Naive B cell (primary cell): Measurements from ENCODE around the gene ZFR. TPM values are rescaled to one million over a fixed set of nuclear protein-coding genes. Genes with fewer than 3 reads are reported as not detected.
"Not testable (repeated sequence)": the region's sequence is repeated elsewhere in the genome, so short reads cannot be mapped to it uniquely, and the experiment has no call there.

Experiments used
- ATAC-seq, 2 donors: fragments of 150-1000 bp; cut with Tn5 transposase; 2 replicates each; pipeline ENCODE4 v1.10.0; 2021; ENCODE audit warnings: low read depth in 2 of 2, mild to moderate bottlenecking in 2 of 2, moderate library complexity in 2 of 2
- DNase-seq: peaks from one replicate; pipeline ENCODE4 v3.0.0; 2022
- H3K27ac Mint-ChIP-seq, 6 donors: one replicate each; pipeline ENCODE4 v1.8.0; 2020 to 2022; ENCODE audit warnings: mild to moderate bottlenecking in 6 of 6, mixed read lengths in 6 of 6, moderate library complexity in 5 of 6, inconsistent platforms in 2 of 6
- H3K27me3 Mint-ChIP-seq, 3 donors: one replicate each; pipeline ENCODE4 v1.8.0; 2021 to 2022; ENCODE audit warnings: mixed read lengths in 3 of 3, mild to moderate bottlenecking in 1 of 3
- H3K36me3 Mint-ChIP-seq, 2 donors: one replicate each; pipeline ENCODE4 v1.8.0; 2020 to 2022; ENCODE audit warnings: mixed read lengths in 2 of 2, inconsistent platforms in 1 of 2, mild to moderate bottlenecking in 1 of 2
- H3K4me1 Mint-ChIP-seq, 3 donors: one replicate each; pipeline ENCODE4 v1.8.0; 2020 to 2022; ENCODE audit warnings: mixed read lengths in 3 of 3, inconsistent platforms in 1 of 3, mild to moderate bottlenecking in 1 of 3, moderate library complexity in 1 of 3
- H3K4me3 Mint-ChIP-seq, 8 donors: one replicate each; pipeline ENCODE4 v1.8.0; 2020 to 2022; ENCODE audit warnings: mild to moderate bottlenecking in 8 of 8, mixed read lengths in 8 of 8, moderate library complexity in 8 of 8, inconsistent platforms in 2 of 8
- H3K9me3 Mint-ChIP-seq, 7 donors: one replicate each; pipeline ENCODE4 v1.8.0; 2020 to 2022; ENCODE audit warnings: mixed read lengths in 7 of 7, mild to moderate bottlenecking in 5 of 7, inconsistent platforms in 2 of 7, moderate library complexity in 1 of 7
- polyA plus RNA-seq, 6 donors: library from polyadenylated mRNA; unstranded; fragments of 300-500 nt; fragmentation: Illumina TruSeq; gene quantifications; one replicate each; pipeline ENCODE4 v1.2.3, GENCODE V29; 2021; ENCODE audit warnings: low read depth in 6 of 6

ZFR gene
- polyA plus RNA-seq, 6 donors from 2014 or later, result 95.4 to 125 (median 107) TPM

GRCh38 chr5:32421075-32421474 lies 23.5 kb downstream of the ZFR start:
- H3K4me3 Mint-ChIP-seq, result no peak overlapping the region
- peaks cover 0 to 2% (median 0%) of the 10 kb centered on the region in 7 donors for H3K9me3 Mint-ChIP-seq
- DNase-seq (no peak), ATAC-seq (no peak)
- no peaks in the 10 kb centered on the region for H3K27me3 Mint-ChIP-seq
- peaks cover 21 to 41% (median 28%) of the 10 kb centered on the region in 3 donors for H3K4me1 Mint-ChIP-seq
- H3K36me3 Mint-ChIP-seq, result peaks cover 0 to 13% of the 10 kb centered on the region in 2 donors
- H3K27ac Mint-ChIP-seq, result peak overlapping the region in 3 of 6 donors; percentile 34 to 89 (median 58)

- H3K4me3 Mint-ChIP-seq, result no peak overlapping the region
- ATAC-seq (no peak), DNase-seq (no peak)
- H3K27ac Mint-ChIP-seq, result peak overlapping the region in 1 of 6 donors; percentile 56
- H3K27me3 Mint-ChIP-seq, result no peaks in the 10 kb centered on the region
- peaks cover 21 to 39% (median 28%) of the 10 kb centered on the region in 3 donors for H3K4me1 Mint-ChIP-seq
- no peaks in the 10 kb centered on the region for H3K9me3 Mint-ChIP-seq
- H3K36me3 Mint-ChIP-seq, result peaks cover 0 to 17% of the 10 kb centered on the region in 2 donors
Observed at GRCh38 chr5:32420506-32420905, 24.0 kb downstream of the ZFR start.

- DNase-seq (no peak), ATAC-seq (no peak)
- no peak overlapping the region for H3K4me3 Mint-ChIP-seq
- no peak overlapping the region for H3K27ac Mint-ChIP-seq
- no peaks in the 10 kb centered on the region for H3K27me3 Mint-ChIP-seq
- H3K36me3 Mint-ChIP-seq, result peaks cover 0 to 19% of the 10 kb centered on the region in 2 donors
- H3K4me1 Mint-ChIP-seq, result peaks cover 18 to 32% (median 26%) of the 10 kb centered on the region in 3 donors
- no peaks in the 10 kb centered on the region for H3K9me3 Mint-ChIP-seq
Observed at GRCh38 chr5:32419791-32420190, 24.7 kb downstream of the ZFR start.

DNA sequence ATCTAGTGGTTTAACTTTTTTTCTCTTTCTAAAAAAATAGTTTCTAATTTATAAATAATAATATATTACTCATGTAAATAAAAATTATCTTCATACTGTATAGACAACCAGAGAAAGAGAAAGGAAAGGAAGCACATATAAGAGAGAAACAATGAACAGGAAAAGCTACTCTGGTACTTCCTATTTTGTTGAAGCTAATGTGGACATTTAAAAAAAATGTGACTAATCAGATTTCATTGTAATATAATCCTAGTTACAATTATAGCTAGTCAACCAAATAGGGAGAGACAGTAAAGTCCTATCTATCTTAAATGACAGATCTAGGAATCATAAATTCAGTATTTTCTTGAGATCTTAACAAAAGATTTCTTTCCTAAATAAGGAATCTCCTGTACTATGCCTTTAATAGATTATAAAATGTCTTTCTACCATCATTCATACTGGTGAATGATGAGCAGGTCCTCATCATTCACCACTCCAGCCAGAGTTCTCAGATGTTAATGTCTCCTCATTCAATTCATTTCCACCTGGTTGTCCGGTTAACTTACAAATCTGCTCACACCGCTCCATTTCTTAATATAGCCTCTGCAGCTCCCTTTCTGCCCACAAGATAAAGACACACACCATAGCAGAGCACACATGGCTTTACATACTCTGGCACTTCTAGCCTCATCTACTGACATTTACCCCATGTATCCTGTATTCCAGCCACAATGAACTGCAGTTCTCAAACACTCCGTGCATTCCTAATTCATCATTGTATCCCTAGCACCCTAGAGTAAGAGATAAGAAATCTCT lies 30.9 kb downstream of the ZFR start:
- H3K27ac Mint-ChIP-seq, result peak overlapping the region in 3 of 6 donors; percentile 4 to 44 (median 44)
- no peak for ATAC-seq
- H3K4me1 Mint-ChIP-seq, result peaks cover 6 to 11% (median 8%) of the 10 kb centered on the region in 3 donors
- H3K27me3 Mint-ChIP-seq, result no peaks in the 10 kb centered on the region
- DNase-seq, result no peak
- peaks cover 8 to 15% of the 10 kb centered on the region in 2 donors for H3K36me3 Mint-ChIP-seq
- no peaks in the 10 kb centered on the region for H3K9me3 Mint-ChIP-seq
- H3K4me3 Mint-ChIP-seq, result no peak overlapping the region

GRCh38 chr5:32410630-32411029 lies 33.9 kb downstream of the ZFR start:
- Mint-ChIP-seq H3K36me3 (peaks cover 14 to 16% of the 10 kb centered on the region in 2 donors), H3K4me3 (no peak overlapping the region), H3K27me3 (no peaks in the 10 kb centered on the region), H3K27ac (no peak overlapping the region), H3K4me1 (peaks cover 3 to 11% (median 6%) of the 10 kb centered on the region in 3 donors), H3K9me3 (no peaks in the 10 kb centered on the region)
- ATAC-seq (no peak), DNase-seq (no peak)

DNA sequence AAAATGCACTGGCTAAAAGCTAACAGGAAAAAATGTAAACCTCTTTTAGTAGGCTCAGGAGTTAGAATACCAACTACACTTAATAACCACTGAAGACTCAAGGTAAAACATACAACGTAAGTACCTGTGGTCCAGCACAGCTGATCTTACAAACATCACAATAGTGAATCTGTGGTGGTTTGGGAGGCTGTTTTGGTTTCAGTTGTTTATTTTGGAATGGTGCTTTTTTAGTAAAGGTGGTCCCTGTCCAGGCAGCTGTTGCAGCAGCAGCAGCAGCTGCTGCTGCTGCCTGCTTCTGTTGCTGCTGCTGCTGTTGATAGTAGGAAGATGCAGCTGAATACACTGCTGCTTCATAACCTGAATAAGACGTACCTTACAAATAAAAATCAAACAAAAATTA lies 37.9 kb downstream of the ZFR start:
- Mint-ChIP-seq H3K27me3 (no peaks in the 10 kb centered on the region), H3K36me3 (peaks cover 17 to 34% of the 10 kb centered on the region in 2 donors), H3K27ac (no peak overlapping the region), H3K4me3 (no peak overlapping the region), H3K4me1 (peaks cover 0 to under 1% (median 0%) of the 10 kb centered on the region in 3 donors), H3K9me3 (no peaks in the 10 kb centered on the region)
- no peak for ATAC-seq
- no peak for DNase-seq

DNA sequence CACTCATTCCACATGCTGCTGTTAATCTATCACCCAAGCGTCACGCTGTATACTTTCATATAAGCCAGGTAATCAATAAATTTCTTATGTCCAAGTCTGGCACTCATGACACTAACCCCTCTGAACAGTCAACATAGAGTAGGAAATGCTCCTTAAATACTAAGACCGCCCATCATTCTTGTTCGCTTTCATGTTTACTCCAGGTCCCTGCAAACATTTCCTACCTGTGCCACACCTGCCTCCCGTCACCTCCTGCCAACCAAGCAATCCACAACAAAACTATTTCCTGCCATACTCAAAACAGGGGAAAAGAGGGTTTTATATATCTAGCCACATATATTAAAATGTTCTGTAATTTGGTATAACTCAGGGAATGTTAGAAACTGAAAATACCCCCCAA lies 39.0 kb downstream of the ZFR start:
- DNase-seq (no peak), ATAC-seq (no peak)
- no peaks in the 10 kb centered on the region for H3K27me3 Mint-ChIP-seq
- H3K4me3 Mint-ChIP-seq, result no peak overlapping the region
- no peaks in the 10 kb centered on the region for H3K9me3 Mint-ChIP-seq
- peaks cover 25 to 34% of the 10 kb centered on the region in 2 donors for H3K36me3 Mint-ChIP-seq
- H3K4me1 Mint-ChIP-seq, result peaks cover 0 to 4% (median 0%) of the 10 kb centered on the region in 3 donors
- H3K27ac Mint-ChIP-seq, result peak overlapping the region in 3 of 6 donors; percentile 4 to 30 (median 29)

GRCh38 chr5:32403760-32404159 lies 40.8 kb downstream of the ZFR start:
- Mint-ChIP-seq H3K36me3 (peaks cover 34% of the 10 kb centered on the region in 2 donors), H3K27ac (no peak overlapping the region), H3K4me1 (peaks cover 0 to 4% (median 0%) of the 10 kb centered on the region in 3 donors), H3K27me3 (no peaks in the 10 kb centered on the region), H3K9me3 (no peaks in the 10 kb centered on the region), H3K4me3 (no peak overlapping the region)
- DNase-seq (no peak), ATAC-seq (no peak)

DNA sequence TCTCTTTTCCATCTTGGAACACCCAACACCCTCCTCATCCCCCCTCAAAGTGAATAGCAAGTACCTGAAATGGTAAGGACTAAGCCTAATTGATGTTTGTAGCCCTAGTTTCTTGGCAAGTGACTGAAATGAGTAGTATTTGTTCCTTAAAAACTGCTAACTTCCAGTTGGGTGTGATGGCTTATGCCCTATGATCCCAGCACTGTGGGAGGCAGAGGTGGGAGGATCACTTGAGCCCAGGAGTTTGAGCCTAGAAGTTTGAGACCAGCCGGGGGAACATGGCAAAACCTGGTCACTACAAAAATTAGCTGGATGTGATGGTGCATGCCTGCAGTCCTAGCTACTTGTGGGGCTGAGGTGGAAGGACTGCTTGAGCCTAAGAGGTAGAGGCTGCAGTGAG lies 44.1 kb downstream of the ZFR start:
- DNase-seq, result no peak
- peaks cover 27% of the 10 kb centered on the region in 2 donors for H3K36me3 Mint-ChIP-seq

GRCh38 chr5:32398754-32399153 lies 45.8 kb downstream of the ZFR start:
- not testable (repeated sequence) for H3K4me3 Mint-ChIP-seq, H3K27ac Mint-ChIP-seq, H3K9me3 Mint-ChIP-seq, H3K27me3 Mint-ChIP-seq, H3K4me1 Mint-ChIP-seq, DNase-seq, ATAC-seq
- H3K36me3 Mint-ChIP-seq, result peaks cover 26 to 27% of the 10 kb centered on the region in 2 donors

More for the DNA sequence above, 44.1 kb downstream of the ZFR start:
- peak overlapping the region in 1 of 6 donors; percentile 82 for H3K27ac Mint-ChIP-seq
- no peak overlapping the region for H3K4me3 Mint-ChIP-seq
- no peaks in the 10 kb centered on the region for H3K9me3 Mint-ChIP-seq
- ATAC-seq, result no peak
- no peaks in the 10 kb centered on the region for H3K27me3 Mint-ChIP-seq
- H3K4me1 Mint-ChIP-seq, result peaks cover 0 to 4% (median 0%) of the 10 kb centered on the region in 3 donors

DNA sequence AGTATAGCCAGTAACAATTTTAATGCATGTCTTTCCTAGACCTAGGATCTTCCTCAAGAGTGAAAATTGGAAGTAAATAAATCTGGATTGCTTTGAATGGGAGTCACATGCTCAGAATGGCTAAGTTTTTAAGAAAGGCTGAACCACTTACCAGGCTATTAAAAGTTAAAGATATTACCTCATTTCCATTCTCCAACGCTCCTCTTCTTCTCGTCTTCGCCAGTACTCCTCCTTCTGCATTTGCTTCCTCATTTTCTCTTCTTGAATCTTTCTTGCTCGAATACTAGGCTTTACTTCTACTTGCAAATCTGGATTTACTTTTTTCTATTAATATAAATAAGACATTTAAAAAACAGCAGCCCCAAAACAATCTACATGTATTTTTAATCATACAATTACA lies 49.6 kb downstream of the ZFR start:
- Mint-ChIP-seq H3K27me3 (no peaks in the 10 kb centered on the region), H3K9me3 (no peaks in the 10 kb centered on the region), H3K27ac (peak overlapping the region in 1 of 6 donors; percentile 44), H3K36me3 (peaks cover 9 to 14% of the 10 kb centered on the region in 2 donors), H3K4me1 (no peaks in the 10 kb centered on the region), H3K4me3 (no peak overlapping the region)
- DNase-seq (no peak), ATAC-seq (no peak)

GRCh38 chr5:32392039-32392438 lies 52.5 kb downstream of the ZFR start:
- Mint-ChIP-seq H3K4me1 (no peaks in the 10 kb centered on the region), H3K9me3 (no peaks in the 10 kb centered on the region), H3K36me3 (peaks cover 0 to 20% of the 10 kb centered on the region in 2 donors), H3K4me3 (no peak overlapping the region), H3K27me3 (no peaks in the 10 kb centered on the region), H3K27ac (peak overlapping the region in 2 of 6 donors; percentile 4 to 49)
- ATAC-seq (no peak), DNase-seq (no peak)

GRCh38 chr5:32390819-32391591 lies 53.5 kb downstream of the ZFR start:
- H3K9me3 Mint-ChIP-seq, result no peaks in the 10 kb centered on the region
- ATAC-seq (no peak), DNase-seq (no peak)
- H3K27me3 Mint-ChIP-seq, result no peaks in the 10 kb centered on the region
- peak overlapping the region in 1 of 6 donors; percentile 82 for H3K27ac Mint-ChIP-seq
- H3K4me3 Mint-ChIP-seq, result no peak overlapping the region
- H3K36me3 Mint-ChIP-seq, result peaks cover 0 to 19% of the 10 kb centered on the region in 2 donors
- no peaks in the 10 kb centered on the region for H3K4me1 Mint-ChIP-seq
